ENCODE results near the gene INPP5A. TPM values are rescaled to one million over a fixed set of nuclear protein-coding genes. Genes with fewer than 3 reads are reported as not detected.
"Not testable (repeated sequence)": the region's sequence is repeated elsewhere in the genome, so short reads cannot be mapped to it uniquely, and the experiment has no call there.

INPP5A gene
- 24.1 and 32.8 TPM in 2 replicates for total RNA-seq

- DNase-seq: no peak
These were observed at the start of gene INPP5A for GRCh38 chr10:132537684-132538001. Gene INPP5A (plus strand): TSS chr10:132537787. CDS start chr10:132538097, 310 bp downstream.

- DNase-seq: no peak
These were observed 49.3 kb upstream of the INPP5A start for GRCh38 chr10:132488231-132488821.

GRCh38 chr10:132489053-132489703 lies 48.4 kb upstream of the INPP5A start:
- no peak for DNase-seq

GRCh38 chr10:132489704-132490534 lies 47.7 kb upstream of the INPP5A start:
- no peak for DNase-seq

- not testable (repeated sequence) for DNase-seq
These were observed 46.1 kb upstream of the INPP5A start for GRCh38 chr10:132491534-132491933.

GRCh38 chr10:132492323-132493025 lies 45.1 kb upstream of the INPP5A start:
- DNase-seq: no peak

- no peak for DNase-seq
These were observed 44.3 kb upstream of the INPP5A start for GRCh38 chr10:132493246-132493755.

- no peak for DNase-seq
These were observed 43.8 kb upstream of the INPP5A start for GRCh38 chr10:132493756-132494290.

GRCh38 chr10:132494866-132495630 lies 42.5 kb upstream of the INPP5A start:
- DNase-seq: no peak

GRCh38 chr10:132496360-132497062 lies 41.1 kb upstream of the INPP5A start:
- DNase-seq: no peak

GRCh38 chr10:132497063-132497680 lies 40.4 kb upstream of the INPP5A start:
- no peak for DNase-seq

GRCh38 chr10:132497861-132498561 lies 39.6 kb upstream of the INPP5A start:
- no peak for DNase-seq

- no peak for DNase-seq
These were observed 38.8 kb upstream of the INPP5A start for GRCh38 chr10:132498562-132499366.

GRCh38 chr10:132499367-132499685 lies 38.3 kb upstream of the INPP5A start:
- no peak for DNase-seq

- no peak for DNase-seq
These were observed 36.7 kb upstream of the INPP5A start for GRCh38 chr10:132500781-132501415.

GRCh38 chr10:132502544-132503300 lies 34.9 kb upstream of the INPP5A start:
- DNase-seq: no peak

GRCh38 chr10:132503581-132504421 lies 33.8 kb upstream of the INPP5A start:
- no peak for DNase-seq
